NCI-H1436 (cell line): ENCODE data around the gene PFKL.
"Not testable (repeated sequence)": the region's sequence is repeated elsewhere in the genome, so short reads cannot be mapped to it uniquely, and the experiment has no call there.

Experiments used
- DNase-seq: peaks from one replicate; lab custom pipeline; 2025; lab: John Stamatoyannopoulos, UW

Gene PFKL

DNA sequence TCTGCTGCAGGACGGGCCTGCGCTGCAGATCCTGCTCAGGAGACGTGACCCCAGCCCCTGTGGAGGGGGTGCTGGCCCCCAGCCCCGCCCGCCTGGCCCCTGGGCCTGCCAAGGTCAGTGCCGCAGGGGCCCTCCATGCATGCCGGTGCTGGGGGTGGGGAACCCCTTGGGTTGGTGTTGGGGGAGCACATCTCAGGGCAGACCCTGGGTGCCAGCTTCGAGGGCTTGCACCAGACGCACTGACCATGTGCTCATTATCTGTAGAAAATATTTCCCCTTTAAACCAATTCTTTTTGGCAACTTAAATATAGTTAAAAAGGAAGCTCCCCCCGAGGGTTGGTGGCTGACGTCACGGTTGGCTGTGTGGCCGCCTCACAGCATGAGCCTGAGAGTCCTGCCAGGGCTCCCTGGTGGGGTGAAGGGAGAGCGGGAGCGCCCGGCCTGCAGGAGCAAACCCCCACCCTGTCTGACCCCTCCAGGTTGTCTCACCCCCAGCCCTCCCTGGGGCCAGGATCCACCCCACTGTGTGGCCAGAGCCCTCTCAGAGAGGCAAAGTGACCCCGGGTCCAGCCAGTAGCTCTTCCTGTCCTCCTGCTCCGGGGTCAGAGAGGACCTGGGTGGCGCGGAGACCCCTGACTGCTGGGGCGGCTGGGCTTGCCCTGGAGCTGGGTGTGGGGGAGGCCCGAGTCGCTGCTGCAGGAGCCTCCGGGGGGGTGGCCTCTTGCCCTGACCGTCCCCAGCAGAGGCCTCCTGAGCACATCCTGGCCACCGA is 5.3 kb upstream of the PFKL start:
- no peak for DNase-seq

DNA sequence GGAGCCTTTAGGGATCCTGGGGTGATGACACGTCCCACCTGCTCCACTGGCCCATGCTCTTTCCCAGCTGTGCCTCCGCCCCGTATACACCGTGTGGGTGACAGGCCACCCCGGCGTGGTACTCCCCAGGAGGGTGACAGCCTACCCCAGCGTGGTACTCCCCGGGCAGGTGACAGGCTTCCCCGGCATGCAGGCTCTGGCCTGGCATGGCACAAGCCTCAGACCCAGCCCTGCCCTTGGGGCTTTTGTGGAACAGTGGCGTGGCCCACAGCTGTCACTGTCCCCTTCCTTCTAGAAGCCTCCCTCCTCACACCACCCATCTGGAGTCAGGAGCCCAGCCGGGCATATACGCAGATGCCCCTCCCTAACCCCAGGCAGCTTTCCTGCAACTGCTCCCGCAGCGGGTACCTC is 4.7 kb upstream of the PFKL start:
- no peak for DNase-seq

DNA sequence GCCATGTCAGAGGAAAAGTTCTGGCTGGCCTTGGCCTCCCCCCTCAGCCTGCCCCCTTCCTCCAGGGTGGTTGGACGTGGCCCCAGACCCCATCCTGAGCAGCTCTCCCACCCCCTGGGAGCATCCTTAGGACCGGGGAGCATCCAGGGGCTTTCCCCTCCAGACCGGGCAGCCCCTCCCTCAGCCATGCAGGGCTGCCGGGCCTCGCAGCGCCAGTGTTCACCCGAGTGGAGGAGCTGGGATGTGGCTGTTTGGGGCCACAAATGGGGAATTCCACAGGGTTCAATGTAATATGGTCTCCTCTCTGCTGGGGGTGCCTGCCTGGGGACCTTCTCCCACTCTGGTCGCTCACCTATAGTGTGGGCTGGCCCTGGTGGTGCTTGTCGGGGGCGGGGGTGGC is 4.2 kb upstream of the PFKL start:
- no peak for DNase-seq

DNA sequence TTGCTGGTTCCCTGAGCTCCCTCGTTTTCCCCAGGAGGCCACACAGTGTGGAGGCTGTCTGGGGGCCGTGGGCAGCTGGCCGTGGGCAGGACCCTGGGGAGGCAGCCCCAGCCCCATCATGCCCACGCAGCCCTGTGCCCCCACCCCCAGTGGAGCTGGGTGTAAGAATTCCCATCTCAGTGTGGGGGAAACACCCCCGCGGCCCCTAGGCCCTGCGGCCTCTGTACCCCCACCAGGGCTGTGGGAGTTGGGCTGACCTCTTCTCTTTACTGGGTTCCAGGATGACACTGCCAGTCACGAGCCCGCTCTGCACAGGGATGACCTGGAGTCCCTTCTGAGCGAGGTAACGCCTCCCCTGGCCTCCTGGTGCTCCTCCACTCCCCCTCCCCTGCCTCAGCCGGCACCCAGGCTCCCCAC is 3.7 kb upstream of the PFKL start:
- no peak for DNase-seq

DNA sequence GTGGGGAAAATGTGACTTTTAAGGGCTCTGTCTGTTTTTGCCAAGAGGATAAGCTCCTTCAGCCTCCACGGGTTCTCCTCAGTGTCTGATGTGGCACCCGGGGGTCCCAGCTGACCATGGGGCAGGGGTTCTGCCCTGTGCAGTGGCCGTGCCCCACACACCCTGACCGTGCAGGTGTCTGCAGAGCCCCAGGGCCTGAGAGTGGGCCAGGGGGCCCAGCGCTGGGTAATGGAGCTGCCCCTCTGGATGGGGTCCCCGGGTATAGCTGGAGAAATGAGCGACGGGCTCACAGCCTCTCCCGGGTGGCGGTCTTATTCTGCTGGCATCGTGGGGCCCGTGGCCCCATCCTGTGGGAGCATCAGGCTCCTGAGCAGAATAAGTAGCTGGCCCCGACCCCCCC is 2.9 kb upstream of the PFKL start:
- no peak for DNase-seq

DNA sequence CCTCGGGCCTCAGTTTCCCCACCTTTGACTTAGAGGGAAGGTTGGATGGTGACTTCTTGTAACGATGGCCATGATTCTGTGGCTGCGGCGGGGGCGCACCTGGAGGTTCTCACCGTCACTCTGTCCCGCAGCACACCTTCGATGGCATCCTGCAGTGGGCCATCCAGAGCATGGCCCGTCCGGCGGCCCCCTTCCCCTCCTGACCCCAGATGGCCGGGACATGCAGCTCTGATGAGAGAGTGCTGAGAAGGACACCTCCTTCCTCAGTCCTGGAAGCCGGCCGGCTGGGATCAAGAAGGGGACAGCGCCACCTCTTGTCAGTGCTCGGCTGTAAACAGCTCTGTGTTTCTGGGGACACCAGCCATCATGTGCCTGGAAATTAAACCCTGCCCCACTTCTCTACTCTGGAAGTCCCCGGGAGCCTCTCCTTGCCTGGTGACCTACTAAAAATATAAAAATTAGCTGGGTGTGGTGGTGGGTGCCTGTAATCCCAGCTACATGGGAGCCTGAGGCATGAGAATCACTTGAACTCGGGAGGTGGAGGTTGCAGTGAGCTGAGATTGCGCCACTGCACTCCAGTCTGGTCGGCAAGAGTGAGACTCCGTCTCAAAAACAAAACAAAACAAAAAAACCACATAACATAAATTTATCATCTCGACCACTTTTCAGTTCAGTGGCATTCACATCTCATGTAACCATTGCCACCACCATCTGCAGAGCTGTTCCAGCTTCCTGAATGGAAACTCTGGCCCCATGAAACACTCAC is 2.1 kb upstream of the PFKL start:
- peak; percentile 78 for DNase-seq

DNA sequence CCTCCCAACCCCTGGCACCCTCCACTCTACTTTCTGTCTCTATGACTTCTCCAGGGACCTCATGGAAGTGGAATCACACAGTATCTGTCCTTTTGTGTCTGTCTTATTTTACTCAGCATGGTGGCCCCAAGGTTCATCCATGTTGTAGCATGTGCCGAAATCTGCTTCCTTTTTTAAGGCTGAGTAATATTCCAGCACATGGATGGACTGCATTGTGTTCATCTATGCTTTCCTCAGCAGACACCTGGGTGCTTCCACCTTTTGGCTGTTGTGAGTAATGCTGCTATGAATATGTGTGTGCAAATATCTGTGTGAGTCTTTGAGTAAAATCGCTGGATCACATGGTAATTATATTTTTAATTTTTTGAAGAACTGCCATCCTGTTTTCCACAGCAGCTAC is 1.6 kb upstream of the PFKL start:
- no peak for DNase-seq

DNA sequence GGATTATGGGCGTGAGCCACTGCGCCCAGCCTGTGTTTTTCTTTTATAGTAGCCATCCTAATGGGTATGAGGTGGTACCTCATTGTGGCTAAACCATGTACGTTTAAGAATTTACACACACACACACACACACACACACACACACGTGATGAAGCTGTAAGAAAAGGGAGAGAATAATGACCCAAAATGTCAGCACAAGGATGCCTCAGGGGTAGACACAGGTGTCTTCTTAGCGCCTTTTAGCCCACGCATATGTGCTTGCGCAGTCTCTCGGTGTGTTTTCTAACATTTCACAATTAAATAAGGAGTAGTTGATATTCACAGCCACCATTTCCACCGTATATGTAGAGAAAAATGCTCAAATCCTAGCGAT is 782 bp upstream of the PFKL start:
- DNase-seq, result no peak

DNA sequence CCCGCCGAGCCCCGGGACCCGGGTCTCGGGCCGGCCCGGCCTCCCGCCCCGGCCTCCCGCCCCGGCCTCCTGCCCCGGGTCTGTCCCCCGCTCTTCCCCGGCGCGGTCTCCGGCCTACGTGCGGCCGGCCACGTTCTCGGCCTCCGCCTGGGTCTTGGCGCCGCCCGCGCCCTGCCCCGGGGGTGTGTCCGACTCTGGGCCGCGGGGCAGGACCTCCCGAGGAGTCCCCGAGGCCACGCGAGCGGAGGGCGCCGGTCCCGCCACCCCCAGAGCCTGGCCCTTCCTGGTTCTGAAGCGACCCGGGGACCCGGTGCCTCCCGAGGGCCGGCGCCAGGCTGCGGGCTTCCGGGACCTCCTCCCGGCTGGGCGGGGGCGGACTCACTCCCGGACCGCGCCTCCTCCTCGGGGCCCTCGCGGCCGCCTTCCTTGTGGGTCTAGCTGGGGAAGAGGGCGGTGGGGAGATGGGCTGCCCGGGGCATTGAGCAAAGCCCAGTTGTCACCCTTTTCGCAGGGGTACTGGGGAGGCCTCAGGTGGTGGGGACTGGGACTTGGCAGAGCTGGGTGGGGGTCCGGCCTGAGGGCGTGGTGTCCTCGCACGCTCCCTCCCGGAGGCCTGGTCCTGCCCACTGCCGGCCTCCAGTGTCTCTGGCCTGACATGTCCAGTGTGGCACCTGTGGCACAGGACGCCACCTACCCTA is 558 bp downstream of the PFKL start:
- no peak for DNase-seq

DNA sequence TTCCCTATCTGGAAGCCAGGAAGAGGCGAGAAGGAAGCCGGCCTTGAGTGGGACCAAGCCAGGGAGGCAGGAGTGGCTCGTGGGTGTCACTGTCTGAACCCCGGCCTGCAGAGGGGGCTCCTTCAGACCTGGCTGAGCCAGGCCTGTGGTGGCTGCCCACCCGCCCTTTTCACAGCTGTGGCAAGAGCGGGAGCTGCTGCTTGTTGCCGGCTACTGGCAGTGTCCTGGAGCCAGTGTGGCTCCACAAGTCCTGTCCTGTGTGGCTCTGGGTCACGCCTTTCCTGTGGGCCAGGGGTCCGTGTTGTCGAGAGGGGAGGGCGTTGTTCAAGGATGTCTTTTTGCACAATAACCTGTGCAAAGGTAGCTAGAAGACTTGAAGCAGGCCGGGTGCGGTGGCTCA is 1.3 kb downstream of the PFKL start:
- DNase-seq, result no peak

DNA sequence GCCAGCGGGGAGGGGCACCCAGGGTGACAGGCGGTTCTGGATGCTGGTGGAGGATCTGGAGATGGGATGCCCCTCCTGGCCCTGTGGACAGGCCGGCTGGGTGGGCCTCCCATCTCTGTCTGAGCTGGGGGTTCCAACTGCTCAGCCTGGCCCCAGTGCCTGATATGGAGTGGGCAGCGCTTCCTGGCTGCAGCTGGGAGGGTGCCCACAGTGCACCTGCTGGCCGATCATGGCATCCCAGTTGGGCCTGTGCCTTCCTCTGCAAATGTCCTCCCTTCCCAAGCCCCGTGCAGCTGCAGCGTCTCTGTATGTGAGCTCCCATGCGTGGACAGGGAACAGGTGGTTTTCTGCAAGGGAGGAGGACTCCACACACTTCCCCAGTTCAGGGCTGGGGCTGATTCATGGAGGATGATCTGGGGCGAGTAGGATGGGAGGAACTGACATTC is 2.1 kb downstream of the PFKL start:
- no peak for DNase-seq

DNA sequence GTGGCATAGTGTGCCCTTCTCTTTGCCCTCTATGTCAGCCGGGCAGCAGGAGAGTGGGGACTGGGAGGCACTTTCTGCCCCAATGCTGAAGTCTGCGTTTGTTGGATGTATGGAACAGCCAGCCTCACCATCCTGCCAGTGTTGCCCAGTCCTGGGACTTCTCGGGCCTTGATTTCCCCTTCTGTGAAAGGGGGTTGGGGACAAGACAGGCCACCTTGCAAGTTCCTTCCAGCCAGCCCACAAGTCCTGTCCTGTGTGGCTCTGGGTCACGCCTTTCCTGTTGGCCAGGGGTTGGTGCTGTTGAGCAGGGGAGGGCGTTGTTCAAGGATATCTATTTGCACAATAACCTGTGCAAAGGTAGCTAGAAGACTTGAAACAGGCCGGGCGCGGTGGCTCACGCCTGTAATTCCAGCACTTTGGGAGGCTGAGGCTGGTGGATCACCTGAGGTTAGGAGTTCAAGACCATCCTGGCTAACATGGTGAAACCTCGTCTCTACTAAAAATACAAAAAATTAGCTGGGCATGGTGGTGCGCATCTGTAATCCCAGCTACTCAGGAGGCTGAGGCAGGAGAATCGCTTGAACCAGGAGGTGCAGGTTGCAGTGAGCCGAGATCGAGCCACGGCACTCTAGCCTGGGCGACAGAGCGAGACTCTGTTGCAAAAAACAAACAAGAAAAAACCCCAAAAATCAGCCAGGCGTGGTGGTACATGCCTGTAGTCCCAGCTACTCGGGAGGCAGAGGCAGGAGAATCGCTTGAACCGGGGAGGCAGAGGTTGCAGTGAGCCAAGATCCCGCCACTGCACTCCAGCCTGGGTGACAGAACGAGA is 2.9 kb downstream of the PFKL start:
- DNase-seq, result not testable (repeated sequence)

DNA sequence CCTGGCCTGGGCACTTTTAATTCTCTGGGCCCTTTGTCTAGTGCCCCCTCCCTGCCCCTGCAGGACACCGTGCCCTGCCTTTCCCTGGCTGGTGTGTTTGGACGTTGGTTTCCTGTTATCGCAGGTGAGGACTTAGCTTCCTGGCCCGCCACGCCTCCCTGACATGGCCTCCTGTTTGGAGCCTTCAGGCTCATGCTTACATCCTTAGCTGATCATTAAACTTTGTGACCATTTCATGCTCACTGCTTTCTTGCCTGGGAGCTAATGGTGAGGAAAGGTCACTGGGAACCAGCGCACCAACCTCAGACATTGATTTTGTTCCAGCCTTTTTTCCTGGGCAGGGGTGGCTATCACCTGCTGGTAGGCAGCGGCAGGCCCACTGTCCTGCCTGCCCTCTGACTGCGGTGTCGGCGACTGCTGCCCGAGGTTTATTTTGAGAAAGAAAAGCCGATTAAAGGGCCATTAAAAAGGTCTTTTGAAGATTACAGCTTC is 3.7 kb downstream of the PFKL start:
- no peak for DNase-seq

DNA sequence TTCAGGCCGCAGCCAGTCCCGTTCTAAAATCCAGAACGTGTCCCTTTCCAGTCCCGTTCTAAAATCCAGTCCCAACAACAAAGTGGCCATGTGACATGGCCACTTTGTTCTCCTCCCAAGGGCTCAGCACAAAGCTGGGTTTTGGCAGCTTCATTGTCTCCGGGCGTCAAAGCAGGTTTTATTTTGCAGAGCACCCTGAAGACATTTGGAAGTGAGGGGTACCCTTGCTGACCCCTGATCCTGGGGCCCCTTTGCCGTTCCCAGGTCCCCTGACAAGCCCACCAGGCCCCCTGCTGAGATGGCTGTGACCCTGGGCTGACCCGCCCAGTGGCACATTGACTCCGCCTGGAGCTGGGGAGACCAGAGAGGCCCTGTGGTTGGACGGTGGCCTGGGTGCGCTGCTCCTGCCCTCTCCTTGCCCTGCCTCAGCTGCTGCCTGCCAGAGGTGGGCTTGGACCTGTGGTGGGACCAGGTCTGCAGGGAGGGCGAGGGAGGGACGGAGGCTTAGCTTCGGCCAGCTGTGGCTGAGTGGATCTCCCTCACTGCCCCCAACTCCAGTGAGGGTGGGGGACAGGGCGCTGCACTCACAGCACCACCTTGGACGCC is 4.3 kb downstream of the PFKL start:
- DNase-seq, result no peak

DNA sequence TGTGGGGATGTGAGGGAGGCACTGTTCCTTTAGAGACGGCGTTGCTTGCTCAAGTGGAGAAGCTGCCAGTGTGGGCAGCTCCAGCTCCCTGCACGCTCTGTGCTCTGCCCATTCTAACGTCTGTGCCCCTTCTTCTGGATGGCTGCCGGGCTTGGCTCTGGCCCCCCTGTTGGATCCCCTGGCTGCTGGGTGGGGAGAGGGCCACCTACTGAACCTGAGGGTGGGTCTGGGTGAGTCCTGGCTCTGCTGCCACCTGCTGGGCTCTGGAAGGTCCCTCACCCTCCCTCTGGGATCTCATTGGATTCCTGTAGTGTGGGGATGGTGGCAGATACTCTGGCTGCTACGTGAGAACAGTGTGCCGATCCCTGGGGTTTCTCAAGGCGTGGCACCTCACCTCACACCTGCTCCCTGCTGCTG is 5.0 kb downstream of the PFKL start:
- DNase-seq, result peak; percentile 29

DNA sequence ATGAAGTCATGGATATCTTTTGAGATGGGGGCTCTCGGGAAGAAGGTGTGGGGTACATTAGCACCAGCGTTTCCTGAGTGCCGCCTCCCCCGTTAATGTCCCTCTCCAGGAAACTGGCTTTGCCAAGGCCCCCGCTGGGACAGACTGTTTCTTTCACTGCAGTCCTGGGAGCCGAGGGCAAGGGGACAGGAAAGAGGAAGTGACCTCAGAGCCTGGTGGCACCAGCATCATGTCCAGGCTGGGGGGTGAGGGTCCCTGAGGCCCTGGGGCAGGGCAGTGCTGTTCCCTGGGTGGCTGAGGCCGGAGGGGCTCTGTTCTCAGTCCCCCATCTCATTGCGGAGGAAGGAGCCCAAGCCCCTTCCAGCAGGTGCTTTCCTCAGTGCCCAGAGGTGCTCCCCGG is 5.8 kb downstream of the PFKL start:
- DNase-seq, result no peak

DNA sequence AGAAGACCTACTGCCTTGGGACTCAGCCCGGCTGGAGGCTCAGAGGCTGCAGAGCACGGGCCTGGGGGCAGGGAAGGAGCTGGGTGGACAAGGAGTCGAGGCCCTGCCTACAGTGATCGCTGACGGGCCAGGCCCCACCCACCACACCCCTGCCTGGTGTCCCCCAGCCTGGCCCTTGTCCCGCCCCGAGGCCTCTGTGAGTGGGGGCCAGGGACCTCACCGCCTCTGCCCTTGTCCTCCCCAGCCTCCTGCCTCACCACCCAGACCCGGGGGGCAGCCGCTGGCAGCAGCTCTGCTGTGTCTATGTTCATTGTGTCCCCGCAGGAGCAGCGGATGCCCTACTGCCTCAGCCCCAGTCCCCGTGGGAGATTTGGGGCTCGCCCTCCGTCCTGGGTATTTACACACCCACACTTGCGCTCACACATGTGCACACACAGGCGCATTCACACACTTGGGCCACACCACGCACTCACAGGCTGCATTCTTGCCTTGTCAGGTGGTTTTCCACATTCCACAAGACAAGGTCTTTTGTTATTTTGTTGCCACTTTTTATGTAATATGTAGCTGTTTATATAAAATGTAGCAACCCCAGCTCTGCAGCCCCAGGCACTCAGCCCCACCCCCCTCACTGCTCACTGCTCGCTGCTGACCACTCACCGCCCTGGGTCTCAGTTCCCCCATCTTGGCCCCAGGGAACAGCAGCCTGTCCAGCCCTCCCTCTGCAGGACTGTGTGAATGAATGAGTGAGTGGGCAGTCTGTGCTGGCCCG is 7.3 kb downstream of the PFKL start:
- DNase-seq, result no peak

DNA sequence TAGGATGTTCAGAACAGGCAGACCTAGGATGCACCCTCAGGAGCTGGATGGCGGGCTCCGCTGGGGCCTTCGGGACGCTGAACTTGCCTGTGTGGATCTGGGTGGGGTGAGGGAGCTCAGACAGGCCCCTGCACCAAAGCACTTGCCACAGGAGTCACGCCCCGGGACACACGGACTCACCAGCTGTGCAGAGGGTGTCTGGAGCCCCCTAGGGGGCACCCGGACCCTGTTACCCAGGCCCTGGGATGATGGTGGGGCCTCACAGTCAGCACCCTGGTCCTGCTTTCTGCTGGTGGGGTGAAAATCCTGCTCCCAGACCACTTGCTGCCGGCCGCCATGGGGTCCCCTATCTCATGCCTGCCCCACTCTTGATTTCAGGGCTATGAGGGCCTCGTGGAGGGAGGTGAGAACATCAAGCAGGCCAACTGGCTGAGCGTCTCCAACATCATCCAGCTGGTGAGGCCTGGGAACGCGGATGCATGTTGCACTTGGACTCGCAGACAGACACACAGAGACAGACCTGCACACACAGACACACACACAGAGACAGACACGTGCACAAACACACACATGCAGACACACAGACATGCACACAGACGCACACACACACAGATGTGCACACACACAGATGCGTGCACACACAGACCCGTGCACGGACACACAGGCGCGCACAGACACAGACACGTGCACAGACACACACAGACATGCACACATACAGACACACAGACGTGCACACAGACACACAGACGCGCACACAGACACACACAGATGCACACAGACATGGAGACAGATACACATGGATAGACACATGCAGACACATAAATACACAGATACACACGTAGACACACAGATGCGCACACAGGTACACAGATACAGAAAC is 11.0 kb downstream of the PFKL start:
- no peak for DNase-seq

DNA sequence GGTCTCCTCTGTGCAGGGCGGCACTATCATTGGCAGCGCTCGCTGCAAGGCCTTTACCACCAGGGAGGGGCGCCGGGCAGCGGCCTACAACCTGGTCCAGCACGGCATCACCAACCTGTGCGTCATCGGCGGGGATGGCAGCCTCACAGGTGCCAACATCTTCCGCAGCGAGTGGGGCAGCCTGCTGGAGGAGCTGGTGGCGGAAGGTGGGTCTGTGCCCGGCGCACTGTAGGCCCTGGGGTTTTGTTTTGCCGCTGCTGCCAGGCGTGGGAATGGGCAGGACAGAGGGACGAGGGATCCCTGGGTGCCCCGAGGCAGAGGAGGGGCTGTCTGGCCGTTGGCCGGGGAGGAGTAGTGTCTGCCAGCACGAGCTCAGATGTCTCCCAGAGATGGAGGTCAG is 12.2 kb downstream of the PFKL start:
- no peak for DNase-seq

DNA sequence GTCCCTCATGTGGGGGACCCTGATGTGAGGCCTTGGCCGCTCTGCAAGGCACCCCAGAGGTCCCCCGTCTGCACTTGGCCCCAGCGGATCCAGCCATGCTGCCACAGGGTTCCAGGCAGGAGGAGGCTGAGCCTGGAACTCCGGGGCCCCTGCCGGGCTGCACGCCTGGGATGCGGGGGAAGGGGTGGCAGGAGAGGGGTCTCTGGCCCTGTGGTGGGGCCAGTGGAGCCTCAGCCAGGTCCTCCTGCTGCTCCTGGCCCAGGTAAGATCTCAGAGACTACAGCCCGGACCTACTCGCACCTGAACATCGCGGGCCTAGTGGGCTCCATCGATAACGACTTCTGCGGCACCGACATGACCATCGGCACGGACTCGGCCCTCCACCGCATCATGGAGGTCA is 12.9 kb downstream of the PFKL start:
- no peak for DNase-seq
